H1 (cell line): ENCODE measurements around the gene SFMBT2. TPM values are rescaled to one million over a fixed set of nuclear protein-coding genes. Genes with fewer than 3 reads are reported as not detected.
A peak's percentile ranks its signal among the peaks of the same experiment; 100 is the strongest.

Experiments used
- CTCF ChIA-PET: fragments of 300-600 bp; sonication (Branson Sonifier 250); formaldehyde crosslinking; loops from one replicate; lab custom pipeline; 2021; ENCODE audit not compliant: partially characterized antibody; lab: Charles Lee
- POLR2A ChIA-PET: fragments of 300-600 bp; sonication (Branson Sonifier 250); formaldehyde crosslinking; loops from one replicate; lab custom pipeline; 2021; ENCODE audit warnings: inconsistent platforms; ENCODE audit not compliant: partially characterized antibody; lab: Charles Lee
- DNase-seq, 2 experiments: peaks; one replicate each; pipeline versions ENCODE4 v3.0.0 to v3.0.0-alpha.2; 2010 to 2022; ENCODE audit warnings: low spot score in 2 of 2, low read depth in 1 of 2, mixed read lengths in 1 of 2
- FAIRE-seq: peaks from 2 replicates; lab custom pipeline; 2011; peaks lifted over from hg19 to GRCh38; lab: Jason Lieb, UNC
- H2AFZ ChIP-seq: 2 replicates; pipeline ENCODE4 v1.8.1; 2012; ENCODE audit warnings: low read length, inconsistent platforms
- H2AK5ac ChIP-seq: 2 replicates; pipeline ENCODE4 v1.6.1; 2013; ENCODE audit warnings: low read depth, low read length
- H2BK120ac ChIP-seq: replicated peaks from 2 replicates; pipeline ENCODE3; 2013; ENCODE audit warnings: low read depth, low read length, inconsistent platforms
- H2BK12ac ChIP-seq: 2 replicates; pipeline ENCODE4 v1.6.1; 2013; ENCODE audit warnings: low read depth, low read length
- H2BK15ac ChIP-seq: 2 replicates; pipeline ENCODE4 v1.6.1; 2013; ENCODE audit warnings: low read length
- H2BK20ac ChIP-seq: 2 replicates; pipeline ENCODE4 v1.6.1; 2013; ENCODE audit warnings: low read length
- H2BK5ac ChIP-seq: 2 replicates; pipeline ENCODE4 v1.6.1; 2013; ENCODE audit warnings: low read depth, low read length
- H3K14ac ChIP-seq: 2 replicates; pipeline ENCODE4 v1.6.1; 2013; ENCODE audit warnings: inconsistent platforms; ENCODE audit not compliant: insufficient read length
- H3K18ac ChIP-seq: 2 replicates; pipeline ENCODE4 v1.6.1; 2013; ENCODE audit warnings: low read length; ENCODE audit errors: extremely low read depth
- H3K23ac ChIP-seq: 2 replicates; pipeline ENCODE4 v1.6.1; 2013; ENCODE audit warnings: inconsistent platforms; ENCODE audit not compliant: insufficient read length
- H3K23me2 ChIP-seq: 2 replicates; pipeline ENCODE4 v1.6.1; 2013; ENCODE audit warnings: low read depth, low read length
- H3K27ac ChIP-seq: 2 replicates; pipeline ENCODE4 v1.6.1; 2011; ENCODE audit warnings: low read depth, low read length, inconsistent platforms
- H3K27me3 ChIP-seq, 4 experiments: replicated peaks in 1 of 4; 1 replicate in 1 of 4; 2 replicates in 3 of 4; pipeline versions ENCODE4 v1.6.1 to v1.8.1; 2011 to 2013; ENCODE audit warnings: low read length in 3 of 4, mild to moderate bottlenecking in 3 of 4, inconsistent platforms in 2 of 4, mixed read lengths in 2 of 4, moderate library complexity in 1 of 4; ENCODE audit not compliant: control insufficient read depth in 3 of 4, insufficient read depth in 3 of 4; ENCODE audit errors: extremely low read depth in 1 of 4
- H3K36me3 ChIP-seq, 4 experiments: 2 replicates each; pipeline versions ENCODE4 v1.6.1 to v1.8.1; 2011 to 2013; ENCODE audit warnings: mild to moderate bottlenecking in 4 of 4, low read length in 3 of 4, moderate library complexity in 2 of 4, control low read depth in 1 of 4, inconsistent platforms in 1 of 4; ENCODE audit not compliant: insufficient read depth in 4 of 4, control insufficient read depth in 2 of 4
- H3K4ac ChIP-seq: replicated peaks from 2 replicates; pipeline ENCODE3; 2013; ENCODE audit warnings: low read length, low read depth, mixed read lengths, inconsistent platforms; ENCODE audit not compliant: insufficient read length
- H3K4me1 ChIP-seq, 4 experiments: replicated peaks in 1 of 4; 1 replicate in 1 of 4; 2 replicates in 3 of 4; pipeline versions ENCODE4 v1.6.1 to v1.8.1; 2011 to 2013; ENCODE audit warnings: low read length in 3 of 4, inconsistent platforms in 2 of 4, mixed read lengths in 1 of 4; ENCODE audit not compliant: insufficient read depth in 4 of 4, control insufficient read depth in 3 of 4
- H3K4me2 ChIP-seq, 2 experiments: 2 replicates each; pipeline versions ENCODE4 v1.6.1 to v1.8.1; 2011 to 2013; ENCODE audit warnings: low read depth in 2 of 2, low read length in 2 of 2, control low read depth in 1 of 2, inconsistent platforms in 1 of 2, mild to moderate bottlenecking in 1 of 2; ENCODE audit not compliant: insufficient read depth in 1 of 2
- H3K4me3 ChIP-seq, 4 experiments: fragments of 200-600, 300-600 bp in 1 of 4; sonication (generic), shearing (Covaris generic), sonication (Bioruptor Twin) in 1 of 4; 2 replicates each; pipeline versions ENCODE4 v1.5.1 to v1.8.1; 2011 to 2016; ENCODE audit warnings: low read length in 4 of 4, low read depth in 3 of 4, control low read depth in 2 of 4, inconsistent platforms in 2 of 4, mild to moderate bottlenecking in 2 of 4, mixed read lengths in 1 of 4, moderate library complexity in 1 of 4; ENCODE audit not compliant: insufficient read depth in 2 of 4; ENCODE audit errors: extremely low read depth in 1 of 4
- H3K56ac ChIP-seq: replicated peaks from 2 replicates; pipeline ENCODE3; 2013; ENCODE audit warnings: low read depth, mild to moderate bottlenecking, mixed read lengths, low read length, inconsistent platforms; ENCODE audit not compliant: insufficient read length
- H3K79me1 ChIP-seq: 2 replicates; pipeline ENCODE4 v1.6.1; 2013; ENCODE audit warnings: low read depth, low read length, control low read depth
- H3K79me2 ChIP-seq, 2 experiments: 2 replicates each; pipeline versions ENCODE4 v1.6.1 to v1.8.1; 2012 to 2013; ENCODE audit warnings: low read length in 2 of 2, mild to moderate bottlenecking in 2 of 2, inconsistent platforms in 1 of 2; ENCODE audit not compliant: insufficient read depth in 2 of 2, control insufficient read depth in 1 of 2
- H3K9ac ChIP-seq, 4 experiments: replicated peaks in 1 of 4; 1 replicate in 1 of 4; 2 replicates in 3 of 4; pipeline versions ENCODE4 v1.6.1 to v1.8.1; 2011 to 2013; ENCODE audit warnings: low read depth in 3 of 4, low read length in 3 of 4, control low read depth in 2 of 4, mild to moderate bottlenecking in 2 of 4, moderate library complexity in 2 of 4, inconsistent platforms in 1 of 4; ENCODE audit errors: extremely low read depth in 1 of 4
- H3K9me3 ChIP-seq, 2 experiments: 2 replicates each; pipeline versions ENCODE4 v1.6.1 to v1.8.1; 2012 to 2013; ENCODE audit warnings: mild to moderate bottlenecking in 2 of 2, moderate library complexity in 2 of 2, control low read depth in 1 of 2, inconsistent platforms in 1 of 2, low read depth in 1 of 2, low read length in 1 of 2, mixed read lengths in 1 of 2; ENCODE audit not compliant: insufficient read depth in 2 of 2
- H4K20me1 ChIP-seq, 2 experiments: replicated peaks in 1 of 2; 2 replicates each; pipeline versions ENCODE3 to v1.8.1; 2011 to 2013; ENCODE audit warnings: inconsistent platforms in 2 of 2, low read length in 2 of 2, mild to moderate bottlenecking in 1 of 2; ENCODE audit not compliant: insufficient read depth in 2 of 2, control insufficient read depth in 1 of 2
- H4K5ac ChIP-seq: 2 replicates; pipeline ENCODE4 v1.6.1; 2013; ENCODE audit warnings: low read length, low read depth, mixed read lengths, inconsistent platforms; ENCODE audit not compliant: insufficient read length
- H4K8ac ChIP-seq: 2 replicates; pipeline ENCODE4 v1.8.0; 2013; ENCODE audit warnings: mild to moderate bottlenecking, moderate library complexity, low read length, inconsistent platforms; ENCODE audit not compliant: insufficient read depth; ENCODE audit errors: extremely low read depth
- H4K91ac ChIP-seq: replicated peaks from 2 replicates; pipeline ENCODE3; 2013; ENCODE audit warnings: low read length, mixed read lengths, inconsistent platforms; ENCODE audit not compliant: insufficient read length
- FOSL1 ChIP-seq: IDR thresholded peaks from 2 replicates; pipeline ENCODE4 v1.6.1; 2011; ENCODE audit warnings: mild to moderate bottlenecking, low read depth, low read length, moderate library complexity; ENCODE audit not compliant: insufficient read depth
- RAD21 ChIP-seq, 2 experiments: IDR thresholded peaks in 1 of 2; conservative IDR thresholded peaks in 1 of 2; 2 replicates each; pipeline ENCODE4 v1.6.1; 2011; ENCODE audit warnings: low read depth in 2 of 2, low read length in 2 of 2, improper control_type of control experiment in 1 of 2, inconsistent platforms in 1 of 2, mild to moderate bottlenecking in 1 of 2, moderate library complexity in 1 of 2
- TEAD4 ChIP-seq: IDR thresholded peaks from 2 replicates; pipeline ENCODE4 v1.6.1; 2012; ENCODE audit warnings: low read depth, low read length, inconsistent platforms, mixed read lengths
- whole genome bisulfite sequencing, 2 experiments: shearing (Covaris generic) in 1 of 2; methylation state at CpG; one replicate each; pipeline versions ENCODE4 v1.1.6 to v1.1.7; 2013 to 2015; ENCODE audit warnings: low lambda C conversion rate in 2 of 2, mixed read lengths in 2 of 2, inconsistent platforms in 1 of 2, low coverage in 1 of 2, missing lambda C conversion rate in 1 of 2; ENCODE audit not compliant: insufficient replicate concordance in 2 of 2, insufficient coverage in 1 of 2, insufficient read length in 1 of 2; ENCODE audit errors: extremely low coverage in 1 of 2, missing lambda C conversion rate in 1 of 2; 5-methylcytosine and 5-hydroxymethylcytosine counted together
- polyA plus RNA-seq, 7 experiments: library from polyadenylated mRNA; depleted of rRNA in 3 of 7; stranded (reverse) in 5 of 7; unstranded in 2 of 7; fragments of >200 nt in 5 of 7; fragments of 200-250 nt in 2 of 7; gene quantifications; 1 replicate in 5 of 7; 2 replicates in 1 of 7; 4 replicates in 1 of 7; pipeline versions ENCODE4 v1.2.1 to v1.2.3, GENCODE V29; 2011 to 2013; ENCODE audit warnings: missing spikeins in 2 of 7, mixed read lengths in 2 of 7
- total RNA-seq: library from RNA; stranded (reverse); fragmentation: NEBNext Ultra II Directional; extraction: Animal tissue kit (Norgen Biotek cat#: 25700); gene quantifications from 2 replicates; pipeline ENCODE4 v1.2.1, GENCODE V29; 2021
- TF ChIP-seq, protein P1 (sequence below), 3 experiments: IDR thresholded peaks; 1 replicate in 2 of 3; 2 replicates in 1 of 3; pipeline versions ENCODE4 v1.5.1 to v1.6.1; 2011; ENCODE audit warnings: low read length in 3 of 3, mild to moderate bottlenecking in 3 of 3, inconsistent platforms in 2 of 3, low read depth in 1 of 3, moderate library complexity in 1 of 3; ENCODE audit not compliant: insufficient read depth in 1 of 3; ENCODE audit errors: control extremely low read depth in 1 of 3

The SFMBT2 gene
- total and polyA plus RNA-seq, 2 of the 8 experiments (the other 6 are each of a cell fraction or from before 2014, with no cell fraction given): 2.9 to 11.0 TPM

DNA sequence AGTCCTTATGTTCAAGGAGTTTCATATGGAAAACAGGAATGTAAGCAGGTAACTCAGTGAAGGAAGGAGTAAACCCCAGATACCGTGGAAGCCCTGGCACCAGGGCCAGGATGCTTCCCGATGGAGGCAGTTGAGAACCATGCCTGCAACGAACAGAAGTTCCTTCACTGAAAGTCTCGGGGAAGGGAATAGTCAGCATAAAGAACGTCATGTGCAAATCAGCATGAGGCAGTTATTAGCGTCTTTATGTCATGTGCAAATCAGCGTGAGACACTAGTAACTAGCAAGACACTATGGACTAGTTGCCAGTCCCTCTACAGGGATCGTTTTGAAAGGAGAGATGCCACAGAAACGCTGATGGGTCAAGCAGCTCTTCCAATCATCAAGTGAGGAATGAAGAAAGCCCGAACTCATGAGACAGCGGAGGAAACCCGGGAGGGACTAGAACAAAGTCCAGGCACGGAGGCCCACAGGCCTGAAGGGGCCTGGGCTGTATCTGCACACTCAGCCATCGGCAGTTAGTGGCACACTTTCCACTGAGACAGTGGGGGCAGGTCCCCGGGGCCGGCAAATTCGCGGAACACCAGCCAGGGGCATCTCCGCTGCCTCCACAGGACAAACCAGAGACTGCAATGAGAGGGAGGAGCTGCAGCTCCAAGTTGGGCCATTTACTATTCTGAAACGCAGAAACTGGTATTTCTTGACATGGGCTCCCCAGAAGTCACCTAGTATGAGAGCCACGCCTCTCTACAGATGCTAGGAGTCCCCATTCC is 109.6 kb downstream of the SFMBT2 start:
- H3K4me1 ChIP-seq: peaks cover 2 to 10% (median 3%) of the 10 kb centered on the region in 4 experiments; a peak in 6 of 7 replicates
- no peaks in the 10 kb centered on the region for H3K36me3 ChIP-seq
- H3K23me2 ChIP-seq: no peaks in the 10 kb centered on the region
- no peaks in the 10 kb centered on the region for H3K9me3 ChIP-seq
- no peak overlapping the region for H2BK15ac ChIP-seq
- no peak overlapping the region; a peak in 1 of 4 replicates for H3K4me2 ChIP-seq
- FAIRE-seq: peak; percentile 71
- H3K9ac ChIP-seq: no peak overlapping the region
- H2AFZ ChIP-seq: no peak overlapping the region
- H4K5ac ChIP-seq: no peak overlapping the region
- no peak overlapping the region for H3K4ac ChIP-seq
- no peak overlapping the region for H3K56ac ChIP-seq
- no peaks in the 10 kb centered on the region for H3K27me3 ChIP-seq
- POLR2A ChIA-PET: interaction anchor here (1.0 kb wide), 1 partner anchor 10 kb away, joined by 3 read pairs; no protein-coding TSS in a partner anchor
- no peak overlapping the region for H2AK5ac ChIP-seq
- H2BK20ac ChIP-seq: no peak overlapping the region
- H2BK5ac ChIP-seq: no peak overlapping the region
- H4K91ac ChIP-seq: no peak overlapping the region
- no peak overlapping the region for H3K23ac ChIP-seq
- peaks cover 4 to 20% of the 10 kb centered on the region in 2 experiments; a peak in 2 of 4 replicates for H3K79me2 ChIP-seq
- no peak overlapping the region for H2BK120ac ChIP-seq
- CTCF ChIA-PET: interaction anchor here (0.6 to 3.8 kb wide), 24 partner anchors 9 to 371 kb away, joined by 3 to 17 read pairs (median 3); partner anchors contain the start of gene SFMBT2
- no peak overlapping the region for H3K18ac ChIP-seq
- peak in 1 of 2 experiments; percentile 77 for DNase-seq
- no peak overlapping the region for H2BK12ac ChIP-seq
- peak overlapping the region; percentile 54; the same call in 1 of the 2 replicates for H4K8ac ChIP-seq
- H3K79me1 ChIP-seq: peaks cover 8% of the 10 kb centered on the region
- no peak overlapping the region; a peak in 1 of 8 replicates for H3K4me3 ChIP-seq
- H4K20me1 ChIP-seq: peaks cover 0 to 5% of the 10 kb centered on the region in 2 experiments
- TF ChIP-seq FOSL1: no peak
- 0 out of 2 replicates have a peak, but pooled peaks have one; percentile 11 for TF ChIP-seq TEAD4
- peak; percentile 41 to 60 for TF ChIP-seq RAD21 (IDR thresholded peaks at IDR 0.05 in 1 of 2, conservative IDR thresholded peaks at IDR 0.05 in 1 of 2; ENCODE audit: low read depth in 2 of 2, low read length in 2 of 2)
- TF ChIP-seq, protein P1, sequence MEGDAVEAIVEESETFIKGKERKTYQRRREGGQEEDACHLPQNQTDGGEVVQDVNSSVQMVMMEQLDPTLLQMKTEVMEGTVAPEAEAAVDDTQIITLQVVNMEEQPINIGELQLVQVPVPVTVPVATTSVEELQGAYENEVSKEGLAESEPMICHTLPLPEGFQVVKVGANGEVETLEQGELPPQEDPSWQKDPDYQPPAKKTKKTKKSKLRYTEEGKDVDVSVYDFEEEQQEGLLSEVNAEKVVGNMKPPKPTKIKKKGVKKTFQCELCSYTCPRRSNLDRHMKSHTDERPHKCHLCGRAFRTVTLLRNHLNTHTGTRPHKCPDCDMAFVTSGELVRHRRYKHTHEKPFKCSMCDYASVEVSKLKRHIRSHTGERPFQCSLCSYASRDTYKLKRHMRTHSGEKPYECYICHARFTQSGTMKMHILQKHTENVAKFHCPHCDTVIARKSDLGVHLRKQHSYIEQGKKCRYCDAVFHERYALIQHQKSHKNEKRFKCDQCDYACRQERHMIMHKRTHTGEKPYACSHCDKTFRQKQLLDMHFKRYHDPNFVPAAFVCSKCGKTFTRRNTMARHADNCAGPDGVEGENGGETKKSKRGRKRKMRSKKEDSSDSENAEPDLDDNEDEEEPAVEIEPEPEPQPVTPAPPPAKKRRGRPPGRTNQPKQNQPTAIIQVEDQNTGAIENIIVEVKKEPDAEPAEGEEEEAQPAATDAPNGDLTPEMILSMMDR (IDR thresholded peaks at IDR 0.05; ENCODE audit: control extremely low read depth in 1 of 3, insufficient read depth in 1 of 3, low read depth in 1 of 3, low read length in 3 of 3): peak; percentile 50 to 65 (median 65)
- TF ChIP-seq, all 59 proteins: peak for 3
- Histone ChIP-seq H3K27ac (no peak overlapping the region), H3K14ac (no peak overlapping the region)
- WGBS, 2 experiments: 69% methylated on average over 21 of the region's 21 CpGs; no CpG with 5 or more reads in 1 of the 2 experiments
